ENCODE results near the gene ASMTL.
"Not testable (repeated sequence)": the region's sequence is repeated elsewhere in the genome, so short reads cannot be mapped to it uniquely, and the experiment has no call there.

ASMTL gene, protein sequence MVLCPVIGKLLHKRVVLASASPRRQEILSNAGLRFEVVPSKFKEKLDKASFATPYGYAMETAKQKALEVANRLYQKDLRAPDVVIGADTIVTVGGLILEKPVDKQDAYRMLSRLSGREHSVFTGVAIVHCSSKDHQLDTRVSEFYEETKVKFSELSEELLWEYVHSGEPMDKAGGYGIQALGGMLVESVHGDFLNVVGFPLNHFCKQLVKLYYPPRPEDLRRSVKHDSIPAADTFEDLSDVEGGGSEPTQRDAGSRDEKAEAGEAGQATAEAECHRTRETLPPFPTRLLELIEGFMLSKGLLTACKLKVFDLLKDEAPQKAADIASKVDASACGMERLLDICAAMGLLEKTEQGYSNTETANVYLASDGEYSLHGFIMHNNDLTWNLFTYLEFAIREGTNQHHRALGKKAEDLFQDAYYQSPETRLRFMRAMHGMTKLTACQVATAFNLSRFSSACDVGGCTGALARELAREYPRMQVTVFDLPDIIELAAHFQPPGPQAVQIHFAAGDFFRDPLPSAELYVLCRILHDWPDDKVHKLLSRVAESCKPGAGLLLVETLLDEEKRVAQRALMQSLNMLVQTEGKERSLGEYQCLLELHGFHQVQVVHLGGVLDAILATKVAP

GRCh38 chrX:1452516-1453394 is at the start of gene ASMTL:
ASMTL (minus strand) TSS chrX:1452909; CDS start chrX:1452840, 69 bp downstream.
- no peak for DNase-seq

DNA sequence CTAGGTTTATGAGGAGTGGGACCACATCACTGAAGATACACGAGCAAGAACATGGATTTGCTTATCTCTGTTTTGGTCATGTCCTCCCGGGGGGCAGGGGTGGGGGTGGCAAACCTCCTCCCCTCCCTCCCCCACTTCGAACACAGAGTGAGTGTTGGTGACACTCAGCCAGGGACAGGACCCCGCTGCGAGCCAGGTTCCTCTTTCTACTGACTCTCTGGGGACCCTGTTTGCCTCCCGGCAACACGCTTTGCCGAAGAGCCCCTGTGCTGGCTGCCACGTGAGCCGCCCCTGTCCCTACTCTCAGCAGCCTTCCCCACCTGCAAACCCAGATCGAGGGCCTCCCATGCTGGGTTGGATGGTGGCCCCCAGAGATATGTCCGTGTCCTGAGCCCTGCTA is 49.5 kb upstream of the ASMTL start:
- DNase-seq: no peak

DNA sequence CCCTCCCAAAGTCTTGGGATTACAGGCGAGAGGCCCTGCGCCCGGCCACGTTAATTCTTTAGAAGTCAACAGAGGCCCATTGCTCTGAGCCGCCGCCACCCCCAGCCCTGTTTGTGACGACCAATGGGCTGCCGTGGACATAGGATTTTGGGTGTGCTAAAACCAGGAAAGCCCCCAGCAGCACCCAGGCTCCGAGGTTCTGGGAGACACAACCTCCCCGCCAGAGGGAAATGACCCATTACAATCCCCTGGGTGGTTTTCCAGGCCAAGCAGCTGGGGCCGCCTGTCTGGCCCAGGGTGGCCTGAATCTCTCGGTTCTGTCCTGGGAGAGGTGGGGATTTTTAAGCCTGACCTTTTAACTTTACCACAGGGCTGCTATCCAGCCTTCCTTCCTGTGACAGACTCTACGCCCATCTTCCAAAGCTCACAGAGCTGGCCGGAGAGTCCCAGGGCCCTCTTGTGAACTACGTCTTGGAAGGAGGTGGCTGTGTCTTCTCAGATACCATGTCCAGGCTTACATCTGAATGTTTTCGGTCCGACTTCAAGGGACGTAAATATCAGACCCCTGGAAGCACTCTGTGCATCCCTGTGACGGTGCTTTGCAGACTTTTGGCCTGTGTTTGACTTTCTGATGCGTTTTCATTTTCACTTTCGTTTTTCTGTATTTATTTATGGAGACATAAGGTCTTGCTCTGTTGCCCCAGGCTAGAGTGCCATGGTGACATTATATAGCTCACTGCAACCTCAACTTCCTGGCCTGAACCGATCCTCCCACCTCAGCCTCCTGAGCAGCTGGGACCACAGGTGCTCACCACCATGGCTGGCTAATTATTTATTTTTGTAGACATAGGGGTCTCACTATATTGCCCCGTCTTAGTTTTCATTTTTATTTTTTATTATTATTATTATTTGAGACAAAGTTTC is 48.3 kb upstream of the ASMTL start:
- DNase-seq: no peak

GRCh38 chrX:1496076-1496475 is 43.4 kb upstream of the ASMTL start:
- DNase-seq: no peak

GRCh38 chrX:1493877-1494510 is 41.3 kb upstream of the ASMTL start:
- DNase-seq: no peak

- no peak for DNase-seq
These were observed 40.7 kb upstream of the ASMTL start for GRCh38 chrX:1493412-1493811.

- DNase-seq: no peak
These were observed 39.8 kb upstream of the ASMTL start for GRCh38 chrX:1492421-1493012.

DNA sequence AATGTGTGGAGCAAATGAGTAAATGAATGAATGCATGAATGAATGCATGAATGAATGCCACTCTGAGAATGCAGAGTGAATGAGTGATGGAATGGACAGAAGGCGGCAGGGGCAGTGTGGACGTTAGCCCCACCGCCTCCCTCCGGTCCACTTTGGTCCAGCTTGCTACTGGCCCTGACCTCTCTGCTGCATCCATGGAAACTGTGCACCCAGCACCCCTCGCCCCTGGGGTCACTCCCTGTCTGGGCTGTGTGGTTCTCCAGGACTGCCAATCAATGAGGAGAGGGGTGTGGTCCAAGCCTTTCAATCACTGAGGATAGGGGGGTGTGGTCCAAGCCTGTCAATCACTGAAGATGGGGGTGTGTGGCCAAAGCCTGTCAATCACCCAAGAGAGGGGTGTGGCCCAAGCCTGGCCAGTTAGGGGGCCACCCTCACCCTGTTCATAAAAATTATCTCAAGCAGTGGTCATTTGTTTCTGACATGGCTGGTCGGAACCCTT is 39.2 kb upstream of the ASMTL start:
- DNase-seq: no peak

- DNase-seq: not testable (repeated sequence)
These were observed 38.5 kb upstream of the ASMTL start for GRCh38 chrX:1491248-1491647.

DNA sequence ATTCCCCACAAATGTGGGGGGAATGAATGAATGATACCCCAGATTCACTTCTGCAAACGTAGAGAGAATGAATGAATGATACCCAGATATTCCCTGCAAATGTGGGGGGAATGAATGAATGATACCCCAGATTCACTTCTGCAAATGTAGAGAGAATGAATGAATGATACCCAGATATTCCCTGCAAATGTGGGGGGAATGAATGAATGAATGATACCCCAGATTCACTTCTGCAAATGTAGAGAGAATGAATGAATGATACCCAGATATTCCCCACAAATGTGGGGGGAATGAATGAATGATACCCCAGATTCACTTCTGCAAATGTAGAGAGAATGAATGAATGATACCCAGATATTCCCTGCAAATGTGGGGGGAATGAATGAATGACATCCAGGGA is 38.0 kb upstream of the ASMTL start:
- not testable (repeated sequence) for DNase-seq

- DNase-seq: not testable (repeated sequence)
These were observed 36.6 kb upstream of the ASMTL start for GRCh38 chrX:1489354-1489753.

- no peak for DNase-seq
These were observed 36.0 kb upstream of the ASMTL start for GRCh38 chrX:1488745-1489144.

GRCh38 chrX:1488141-1488540 is 35.4 kb upstream of the ASMTL start:
- no peak for DNase-seq

- DNase-seq: no peak
These were observed 34.7 kb upstream of the ASMTL start for GRCh38 chrX:1487401-1487800.

- DNase-seq: no peak
These were observed 34.1 kb upstream of the ASMTL start for GRCh38 chrX:1486749-1487361.

GRCh38 chrX:1486177-1486576 is 33.5 kb upstream of the ASMTL start:
- no peak for DNase-seq

- DNase-seq: no peak
These were observed 32.3 kb upstream of the ASMTL start for GRCh38 chrX:1485033-1485432.

GRCh38 chrX:1484638-1485019 is 31.9 kb upstream of the ASMTL start:
- no peak for DNase-seq

GRCh38 chrX:1483843-1484637 is 31.3 kb upstream of the ASMTL start:
- no peak for DNase-seq

GRCh38 chrX:1482530-1482928 is 29.8 kb upstream of the ASMTL start:
- not testable (repeated sequence) for DNase-seq
